Body of pancreas (tissue), 4 donors: ENCODE data around the gene SLC29A1. TPM values are rescaled to one million over a fixed set of nuclear protein-coding genes. Genes with fewer than 3 reads are reported as not detected.
"Not testable (repeated sequence)": the region's sequence is repeated elsewhere in the genome, so short reads cannot be mapped to it uniquely, and the experiment has no call there.

Experiments used
- ATAC-seq: fragments of 150-250 bp; one replicate; pipeline ENCODE4 v1.9.1; 2016
- DNase-seq, 4 donors: peaks; one replicate each; pipeline ENCODE4 v3.0.0-alpha.2; 2019
- H3K27ac ChIP-seq, 4 donors: fragments of 200-600 bp; sonication (generic); 1 replicate in 3 of 4; 2 replicates in 1 of 4; pipeline versions ENCODE4 v1.5.1 to v1.6.1; 2016 to 2019; ENCODE audit warnings: mild to moderate bottlenecking in 1 of 4, mixed read lengths in 1 of 4, moderate library complexity in 1 of 4
- H3K27me3 ChIP-seq, 2 donors: fragments of 200-600 bp; sonication (generic); one replicate each; pipeline ENCODE4 v1.6.0; 2016; ENCODE audit warnings: mild to moderate bottlenecking in 1 of 2
- H3K36me3 ChIP-seq, 2 donors: fragments of 200-600 bp; sonication (generic); replicated peaks in 1 of 2; 2 replicates each; pipeline ENCODE4 v1.5.1; 2016; ENCODE audit warnings: low read depth in 2 of 2; ENCODE audit not compliant: insufficient read depth in 1 of 2
- H3K4me1 ChIP-seq: fragments of 200-600 bp; sonication (generic); one replicate; pipeline ENCODE4 v1.6.0; 2016
- H3K4me3 ChIP-seq, 2 donors: fragments of 200-600 bp; sonication (generic); 1 replicate in 1 of 2; 2 replicates in 1 of 2; pipeline ENCODE4 v1.5.1; 2016 to 2019
- H3K9me3 ChIP-seq, 3 donors: fragments of 200-600 bp; sonication (generic); 1 replicate in 2 of 3; 2 replicates in 1 of 3; pipeline ENCODE4 v1.5.1; 2016
- POLR2A ChIP-seq, 3 donors: fragments of 450-650 bp; IDR thresholded peaks; one replicate each; pipeline ENCODE4 v1.6.1; 2016; ENCODE audit warnings: antibody characterized with exemption in 3 of 3, mild to moderate bottlenecking in 2 of 3
- WGBS, 2 donors: methylation state at CpG; one replicate each; pipeline ENCODE4 v1.1.5; 2017; 5-methylcytosine and 5-hydroxymethylcytosine counted together
- intact Hi-C: fragments of 100-400 bp; cut with DNase I; formaldehyde crosslinking; loops from one replicate; pipeline ENCODE4 v1.15.1; 2023
- total RNA-seq, 2 donors: library from RNA; depleted of rRNA; stranded (reverse); fragments of >200 nt; gene quantifications; one replicate each; pipeline ENCODE4 v1.1.0, GENCODE V29; 2016
- TF ChIP-seq, protein P1 (sequence below), 7 experiments: fragments of 450-650 bp in 4 of 7; fragments of 200-600 bp in 3 of 7; sonication (generic) in 3 of 7; IDR thresholded peaks; one replicate each; pipeline ENCODE4 v1.5.1; 2016 to 2019; ENCODE audit warnings: antibody characterized with exemption in 7 of 7

The SLC29A1 gene
- total RNA-seq, 2 donors from 2014 or later, result 44.8 to 90.3 TPM

DNA sequence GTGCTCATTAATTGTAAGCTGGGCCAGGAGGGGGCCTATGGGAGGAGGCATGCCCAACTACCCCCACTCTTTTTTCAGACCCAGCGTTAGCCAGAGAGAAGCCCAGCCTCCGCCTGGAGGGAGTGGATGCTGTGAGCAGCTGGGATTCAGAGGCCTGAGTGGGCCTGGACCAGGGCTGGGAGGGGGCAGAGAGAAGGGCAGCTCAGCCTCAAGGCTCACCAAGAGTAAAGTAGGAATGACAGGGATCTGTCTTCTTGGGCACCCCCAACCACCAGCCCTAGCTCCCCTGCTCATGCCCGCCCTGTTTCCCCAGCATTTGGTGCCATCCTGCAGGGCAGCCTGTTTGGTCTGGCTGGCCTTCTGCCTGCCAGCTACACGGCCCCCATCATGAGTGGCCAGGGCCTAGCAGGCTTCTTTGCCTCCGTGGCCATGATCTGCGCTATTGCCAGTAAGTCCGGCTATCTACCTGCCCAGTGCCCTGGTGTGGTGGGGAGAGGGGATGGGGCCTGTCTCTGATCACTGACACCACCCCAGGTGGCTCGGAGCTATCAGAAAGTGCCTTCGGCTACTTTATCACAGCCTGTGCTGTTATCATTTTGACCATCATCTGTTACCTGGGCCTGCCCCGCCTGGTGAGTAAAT, 6.8 kb downstream of the SLC29A1 start:
- TF ChIP-seq, protein P1, sequence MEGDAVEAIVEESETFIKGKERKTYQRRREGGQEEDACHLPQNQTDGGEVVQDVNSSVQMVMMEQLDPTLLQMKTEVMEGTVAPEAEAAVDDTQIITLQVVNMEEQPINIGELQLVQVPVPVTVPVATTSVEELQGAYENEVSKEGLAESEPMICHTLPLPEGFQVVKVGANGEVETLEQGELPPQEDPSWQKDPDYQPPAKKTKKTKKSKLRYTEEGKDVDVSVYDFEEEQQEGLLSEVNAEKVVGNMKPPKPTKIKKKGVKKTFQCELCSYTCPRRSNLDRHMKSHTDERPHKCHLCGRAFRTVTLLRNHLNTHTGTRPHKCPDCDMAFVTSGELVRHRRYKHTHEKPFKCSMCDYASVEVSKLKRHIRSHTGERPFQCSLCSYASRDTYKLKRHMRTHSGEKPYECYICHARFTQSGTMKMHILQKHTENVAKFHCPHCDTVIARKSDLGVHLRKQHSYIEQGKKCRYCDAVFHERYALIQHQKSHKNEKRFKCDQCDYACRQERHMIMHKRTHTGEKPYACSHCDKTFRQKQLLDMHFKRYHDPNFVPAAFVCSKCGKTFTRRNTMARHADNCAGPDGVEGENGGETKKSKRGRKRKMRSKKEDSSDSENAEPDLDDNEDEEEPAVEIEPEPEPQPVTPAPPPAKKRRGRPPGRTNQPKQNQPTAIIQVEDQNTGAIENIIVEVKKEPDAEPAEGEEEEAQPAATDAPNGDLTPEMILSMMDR (IDR thresholded peaks at IDR 0.05), result no peak
- TF ChIP-seq POLR2A (IDR thresholded peaks at IDR 0.05), result no peak
- ATAC-seq (no peak), DNase-seq (no peak)
- no peaks in the 10 kb centered on the region for H3K27me3 ChIP-seq
- no peak overlapping the region for H3K4me3 ChIP-seq
- no peaks in the 10 kb centered on the region for H3K9me3 ChIP-seq
- 82 to 95% methylated on average over 3 to 9 of the region's 10 CpGs for WGBS, 2 donors
- H3K27ac ChIP-seq, result no peak overlapping the region
- H3K36me3 ChIP-seq, result peaks cover 0 to 12% of the 10 kb centered on the region in 2 donors
- peaks cover 65% of the 10 kb centered on the region for H3K4me1 ChIP-seq
- intact Hi-C loops, result loop anchor here (5.0 kb wide), 1 partner anchor 58 kb away; no protein-coding TSS in a partner anchor

GRCh38 chr6:44231426-44231825, 8.0 kb downstream of the SLC29A1 start:
- Histone ChIP-seq H3K4me1 (peaks cover 61% of the 10 kb centered on the region), H3K36me3 (peaks cover 0 to 12% of the 10 kb centered on the region in 2 donors)
- WGBS, 2 donors, result 88 to 99% methylated on average over 8 to 9 of the region's 9 CpGs
- not testable (repeated sequence) for H3K4me3 ChIP-seq, H3K27ac ChIP-seq, DNase-seq, H3K27me3 ChIP-seq, H3K9me3 ChIP-seq, ATAC-seq
- intact Hi-C loops, result loop anchor here (5.0 kb wide), 1 partner anchor 59 kb away; no protein-coding TSS in a partner anchor

GRCh38 chr6:44232676-44233566, 9.5 kb downstream of the SLC29A1 start:
- Histone ChIP-seq H3K4me1 (peaks cover 62% of the 10 kb centered on the region), H3K27ac (peak overlapping the region in 3 of 4 donors; percentile 51 to 99 (median 77)), H3K9me3 (no peaks in the 10 kb centered on the region), H3K36me3 (peaks cover 0 to 12% of the 10 kb centered on the region in 2 donors), H3K4me3 (no peak overlapping the region), H3K27me3 (no peaks in the 10 kb centered on the region)
- no peak for ATAC-seq
- TF ChIP-seq POLR2A (IDR thresholded peaks at IDR 0.05), result no peak
- TF ChIP-seq, protein P1 (IDR thresholded peaks at IDR 0.05), result no peak
- intact Hi-C loops, result loop anchor here (5.0 kb wide), 1 partner anchor 61 kb away; no protein-coding TSS in a partner anchor
- DNase-seq, result no peak
- WGBS, 2 donors, result 81 to 95% methylated on average over 8 to 16 of the region's 16 CpGs

DNA sequence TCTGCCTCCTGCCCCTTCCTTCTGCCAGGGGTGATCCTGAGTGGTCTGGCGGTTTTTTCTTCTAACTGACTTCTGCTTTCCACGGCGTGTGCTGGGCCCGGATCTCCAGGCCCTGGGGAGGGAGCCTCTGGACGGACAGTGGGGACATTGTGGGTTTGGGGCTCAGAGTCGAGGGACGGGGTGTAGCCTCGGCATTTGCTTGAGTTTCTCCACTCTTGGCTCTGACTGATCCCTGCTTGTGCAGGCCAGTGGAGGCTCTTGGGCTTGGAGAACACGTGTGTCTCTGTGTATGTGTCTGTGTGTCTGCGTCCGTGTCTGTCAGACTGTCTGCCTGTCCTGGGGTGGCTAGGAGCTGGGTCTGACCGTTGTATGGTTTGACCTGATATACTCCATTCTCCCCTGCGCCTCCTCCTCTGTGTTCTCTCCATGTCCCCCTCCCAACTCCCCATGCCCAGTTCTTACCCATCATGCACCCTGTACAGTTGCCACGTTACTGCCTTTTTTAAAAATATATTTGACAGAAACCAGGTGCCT, 10.2 kb downstream of the SLC29A1 start:
- TF ChIP-seq, protein P1 (IDR thresholded peaks at IDR 0.05), result no peak
- no peak for TF ChIP-seq POLR2A (IDR thresholded peaks at IDR 0.05)
- Histone ChIP-seq H3K4me3 (no peak overlapping the region), H3K9me3 (no peaks in the 10 kb centered on the region), H3K27ac (peak overlapping the region in 3 of 4 donors; percentile 51 to 99 (median 77)), H3K4me1 (peaks cover 62% of the 10 kb centered on the region), H3K27me3 (no peaks in the 10 kb centered on the region), H3K36me3 (peaks cover 0 to 12% of the 10 kb centered on the region in 2 donors)
- no peak for ATAC-seq
- no peak for DNase-seq
- intact Hi-C loops, result loop anchor here (5.0 kb wide), 1 partner anchor 61 kb away; no protein-coding TSS in a partner anchor
- WGBS, 2 donors, result 69 to 82% methylated on average over 14 of the region's 14 CpGs
